Testis (tissue), 2 donors: ENCODE data around the gene CDKL4.

Source experiments
- POLR2A ChIP-seq: fragments of 450-650 bp; IDR thresholded peaks from one replicate; pipeline ENCODE4 v1.6.1; 2017; ENCODE audit warnings: antibody characterized with exemption, mild to moderate bottlenecking, moderate library complexity
- TF ChIP-seq, protein P1 (sequence below), 3 experiments: fragments of 450-650 bp in 2 of 3; fragments of 200-600 bp in 1 of 3; sonication (generic) in 1 of 3; IDR thresholded peaks; one replicate each; pipeline ENCODE4 v1.5.1; 2016 to 2019; ENCODE audit warnings: antibody characterized with exemption in 3 of 3, mild to moderate bottlenecking in 2 of 3, moderate library complexity in 1 of 3

DNA sequence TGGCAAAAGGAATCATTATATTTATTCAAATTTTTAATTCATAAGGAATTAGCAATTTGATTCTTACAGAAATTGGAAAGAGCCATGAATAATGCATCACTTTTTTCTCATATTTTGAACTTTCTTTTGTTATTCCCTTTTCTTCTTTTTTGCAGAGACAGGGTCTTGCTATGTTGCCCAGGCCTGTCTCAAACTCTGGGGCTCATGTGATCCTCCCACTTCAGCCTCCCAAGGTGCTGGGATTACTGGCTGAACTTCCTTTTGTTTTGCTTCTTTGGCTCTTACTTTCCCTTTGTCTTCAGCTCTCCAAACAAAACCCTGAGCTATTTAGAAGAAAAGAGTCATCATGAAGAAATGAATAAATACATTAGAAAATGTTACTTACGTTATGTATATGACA, 30.8 kb downstream of the CDKL4 start:
- TF ChIP-seq POLR2A, result no peak
- TF ChIP-seq, protein P1, sequence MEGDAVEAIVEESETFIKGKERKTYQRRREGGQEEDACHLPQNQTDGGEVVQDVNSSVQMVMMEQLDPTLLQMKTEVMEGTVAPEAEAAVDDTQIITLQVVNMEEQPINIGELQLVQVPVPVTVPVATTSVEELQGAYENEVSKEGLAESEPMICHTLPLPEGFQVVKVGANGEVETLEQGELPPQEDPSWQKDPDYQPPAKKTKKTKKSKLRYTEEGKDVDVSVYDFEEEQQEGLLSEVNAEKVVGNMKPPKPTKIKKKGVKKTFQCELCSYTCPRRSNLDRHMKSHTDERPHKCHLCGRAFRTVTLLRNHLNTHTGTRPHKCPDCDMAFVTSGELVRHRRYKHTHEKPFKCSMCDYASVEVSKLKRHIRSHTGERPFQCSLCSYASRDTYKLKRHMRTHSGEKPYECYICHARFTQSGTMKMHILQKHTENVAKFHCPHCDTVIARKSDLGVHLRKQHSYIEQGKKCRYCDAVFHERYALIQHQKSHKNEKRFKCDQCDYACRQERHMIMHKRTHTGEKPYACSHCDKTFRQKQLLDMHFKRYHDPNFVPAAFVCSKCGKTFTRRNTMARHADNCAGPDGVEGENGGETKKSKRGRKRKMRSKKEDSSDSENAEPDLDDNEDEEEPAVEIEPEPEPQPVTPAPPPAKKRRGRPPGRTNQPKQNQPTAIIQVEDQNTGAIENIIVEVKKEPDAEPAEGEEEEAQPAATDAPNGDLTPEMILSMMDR (IDR thresholded peaks at IDR 0.05), result no peak
